Vagina (tissue), 2 donors: Measurements from ENCODE around the gene SLC9A9. TPM values are rescaled to one million over a fixed set of nuclear protein-coding genes. Genes with fewer than 3 reads are reported as not detected.

Experiments
- DNase-seq, 2 donors: peaks; one replicate each; pipeline ENCODE4 v3.0.0-alpha.2; 2017; ENCODE audit errors: extremely low spot score in 2 of 2
- H3K27ac ChIP-seq: fragments of 200-600 bp; sonication (generic); one replicate; pipeline ENCODE4 v1.5.1; 2019
- H3K27me3 ChIP-seq: fragments of 200-600 bp; sonication (generic); one replicate; pipeline ENCODE4 v1.5.1; 2019
- H3K36me3 ChIP-seq, 2 donors: fragments of 200-600 bp; sonication (generic); one replicate each; pipeline ENCODE4 v1.5.1; 2017 to 2019
- H3K4me1 ChIP-seq: fragments of 200-600 bp; sonication (generic); one replicate; pipeline ENCODE4 v1.5.1; 2019
- H3K4me3 ChIP-seq, 2 donors: fragments of 200-600 bp; sonication (generic); 1 replicate in 1 of 2; 2 replicates in 1 of 2; pipeline ENCODE4 v1.5.1; 2016 to 2019
- H3K9me3 ChIP-seq: fragments of 200-600 bp; sonication (generic); one replicate; pipeline ENCODE4 v1.5.1; 2019
- POLR2A ChIP-seq, 2 donors: fragments of 450-650 bp; IDR thresholded peaks; one replicate each; pipeline ENCODE4 v1.6.1; 2017; ENCODE audit warnings: antibody characterized with exemption in 2 of 2, mild to moderate bottlenecking in 2 of 2, moderate library complexity in 2 of 2
- POLR2AphosphoS5 ChIP-seq, 2 donors: sonication (generic); formaldehyde crosslinking; IDR thresholded peaks; one replicate each; pipeline ENCODE4 v1.9.0; 2017; ENCODE audit warnings: antibody characterized with exemption in 2 of 2, mild to moderate bottlenecking in 2 of 2, low read depth in 1 of 2; ENCODE audit not compliant: insufficient read depth in 1 of 2
- intact Hi-C: fragments of 100-400 bp; cut with DNase I; formaldehyde crosslinking; loops from one replicate; pipeline ENCODE4 v1.15.1; 2023
- total RNA-seq: library from RNA; depleted of rRNA; stranded (reverse); fragments of >200 nt; gene quantifications from one replicate; pipeline ENCODE4 v1.2.3, GENCODE V29; 2016
- TF ChIP-seq, protein P1 (sequence below), 3 experiments: fragments of 450-650 bp in 2 of 3; fragments of 200-600 bp in 1 of 3; sonication (generic) in 1 of 3; IDR thresholded peaks; one replicate each; pipeline ENCODE4 v1.5.1; 2017 to 2019; ENCODE audit warnings: antibody characterized with exemption in 3 of 3, mild to moderate bottlenecking in 2 of 3, moderate library complexity in 2 of 3

The SLC9A9 gene
- total RNA-seq, 1 donor from 2014 or later, result 30.7 TPM

GRCh38 chr3:143482106-143483088, 365.9 kb downstream of the SLC9A9 start:
- DNase-seq, result no peak
- Histone ChIP-seq H3K27me3 (no peaks in the 10 kb centered on the region), H3K27ac (no peak overlapping the region), H3K4me3 (no peak overlapping the region), H3K4me1 (no peaks in the 10 kb centered on the region), H3K36me3 (no peaks in the 10 kb centered on the region), H3K9me3 (no peaks in the 10 kb centered on the region)
- intact Hi-C loops, result no loop called here
- TF ChIP-seq, protein P1, sequence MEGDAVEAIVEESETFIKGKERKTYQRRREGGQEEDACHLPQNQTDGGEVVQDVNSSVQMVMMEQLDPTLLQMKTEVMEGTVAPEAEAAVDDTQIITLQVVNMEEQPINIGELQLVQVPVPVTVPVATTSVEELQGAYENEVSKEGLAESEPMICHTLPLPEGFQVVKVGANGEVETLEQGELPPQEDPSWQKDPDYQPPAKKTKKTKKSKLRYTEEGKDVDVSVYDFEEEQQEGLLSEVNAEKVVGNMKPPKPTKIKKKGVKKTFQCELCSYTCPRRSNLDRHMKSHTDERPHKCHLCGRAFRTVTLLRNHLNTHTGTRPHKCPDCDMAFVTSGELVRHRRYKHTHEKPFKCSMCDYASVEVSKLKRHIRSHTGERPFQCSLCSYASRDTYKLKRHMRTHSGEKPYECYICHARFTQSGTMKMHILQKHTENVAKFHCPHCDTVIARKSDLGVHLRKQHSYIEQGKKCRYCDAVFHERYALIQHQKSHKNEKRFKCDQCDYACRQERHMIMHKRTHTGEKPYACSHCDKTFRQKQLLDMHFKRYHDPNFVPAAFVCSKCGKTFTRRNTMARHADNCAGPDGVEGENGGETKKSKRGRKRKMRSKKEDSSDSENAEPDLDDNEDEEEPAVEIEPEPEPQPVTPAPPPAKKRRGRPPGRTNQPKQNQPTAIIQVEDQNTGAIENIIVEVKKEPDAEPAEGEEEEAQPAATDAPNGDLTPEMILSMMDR (IDR thresholded peaks at IDR 0.05), result no peak
- TF ChIP-seq POLR2AphosphoS5 (IDR thresholded peaks at IDR 0.05; ENCODE audit: insufficient read depth in 1 of 2, low read depth in 1 of 2), result peak in 1 of 2 donors; percentile 21

- intact Hi-C loops, result no loop called here
- no peaks in the 10 kb centered on the region for H3K36me3 ChIP-seq
Measured at GRCh38 chr3:143480344-143480743, 367.9 kb downstream of the SLC9A9 start.

GRCh38 chr3:143479727-143480126, 368.5 kb downstream of the SLC9A9 start:
- Histone ChIP-seq H3K36me3 (no peaks in the 10 kb centered on the region), H3K9me3 (no peaks in the 10 kb centered on the region), H3K4me1 (no peaks in the 10 kb centered on the region), H3K4me3 (no peak overlapping the region), H3K27ac (no peak overlapping the region), H3K27me3 (no peaks in the 10 kb centered on the region)
- DNase-seq, result no peak
- TF ChIP-seq, protein P1 (IDR thresholded peaks at IDR 0.05), result no peak
- TF ChIP-seq POLR2A (IDR thresholded peaks at IDR 0.05) (no peak), POLR2AphosphoS5 (IDR thresholded peaks at IDR 0.05; ENCODE audit: insufficient read depth in 1 of 2, low read depth in 1 of 2) (no peak)
- intact Hi-C loops, result no loop called here

More at GRCh38 chr3:143480344-143480743, 367.9 kb downstream of the SLC9A9 start:
- Histone ChIP-seq H3K4me3 (no peak overlapping the region), H3K9me3 (no peaks in the 10 kb centered on the region), H3K4me1 (no peaks in the 10 kb centered on the region), H3K27me3 (no peaks in the 10 kb centered on the region), H3K27ac (no peak overlapping the region)
- DNase-seq, result no peak
- TF ChIP-seq, protein P1 (IDR thresholded peaks at IDR 0.05), result no peak
- TF ChIP-seq POLR2AphosphoS5 (IDR thresholded peaks at IDR 0.05; ENCODE audit: insufficient read depth in 1 of 2, low read depth in 1 of 2) (no peak), POLR2A (IDR thresholded peaks at IDR 0.05) (no peak)

DNA sequence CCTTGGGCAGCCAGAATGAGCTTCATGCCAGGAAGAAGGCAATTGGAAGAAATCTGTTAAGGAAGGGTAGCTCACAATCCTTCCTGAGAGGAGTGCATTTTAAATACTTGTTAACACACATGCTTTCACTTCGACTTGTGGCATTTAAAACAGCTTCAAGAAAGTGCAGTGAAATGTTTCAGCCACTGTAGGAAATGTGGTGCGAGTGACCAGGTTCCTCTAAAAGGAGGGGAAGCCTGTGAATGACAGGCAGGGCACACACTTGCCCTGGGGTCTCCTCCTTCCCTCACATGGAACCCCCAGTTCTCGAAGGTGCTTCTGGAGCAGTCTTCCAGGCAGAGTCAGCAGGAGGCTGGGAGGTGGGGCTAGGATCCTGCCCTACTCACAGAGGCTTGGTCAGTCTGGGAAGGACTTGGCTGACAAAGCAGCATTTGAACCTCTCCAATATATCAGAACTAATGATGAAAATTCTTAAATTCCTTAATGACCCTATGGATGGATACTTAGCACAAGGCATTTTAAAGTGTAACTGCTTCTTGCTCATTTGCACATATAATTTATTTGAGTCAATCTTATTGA, 370.1 kb downstream of the SLC9A9 start:
- no peak overlapping the region for H3K4me3 ChIP-seq
- H3K27ac ChIP-seq, result no peak overlapping the region
- no peaks in the 10 kb centered on the region for H3K27me3 ChIP-seq
- H3K36me3 ChIP-seq, result no peaks in the 10 kb centered on the region
- no peaks in the 10 kb centered on the region for H3K4me1 ChIP-seq
- TF ChIP-seq, protein P1 (IDR thresholded peaks at IDR 0.05), result no peak
- TF ChIP-seq POLR2A (IDR thresholded peaks at IDR 0.05), result no peak
- no peak for TF ChIP-seq POLR2AphosphoS5 (IDR thresholded peaks at IDR 0.05; ENCODE audit: insufficient read depth in 1 of 2, low read depth in 1 of 2)
- DNase-seq, result no peak
- intact Hi-C loops, result no loop called here
- no peaks in the 10 kb centered on the region for H3K9me3 ChIP-seq
